DND-41 (cell line): Measurements from ENCODE around the gene TAS1R3.

Source experiments
- ATAC-seq: fragments of 200-7000 bp; cut with Tn5 transposase; 3 replicates; pipeline ENCODE4 v1.9.1; 2021; ENCODE audit warnings: low read depth; ENCODE audit not compliant: insufficient read depth
- DNase-seq: peaks from one replicate; pipeline ENCODE4 v3.0.0-alpha.2; 2020
- H2AFZ ChIP-seq: 2 replicates; pipeline ENCODE4 v1.6.0; 2012; ENCODE audit warnings: low read depth, low read length
- H3K27ac ChIP-seq: 2 replicates; pipeline ENCODE4 v1.5.1; 2012; ENCODE audit warnings: low read length, inconsistent platforms
- H3K27me3 ChIP-seq: fragments of 200-600 bp; sonication (generic); 2 replicates; pipeline ENCODE4 v1.6.0; 2012; ENCODE audit warnings: low read length, mild to moderate bottlenecking, inconsistent platforms; ENCODE audit not compliant: insufficient read depth, poor library complexity
- H3K36me3 ChIP-seq: 2 replicates; pipeline ENCODE4 v1.5.1; 2012; ENCODE audit warnings: low read length, inconsistent platforms; ENCODE audit not compliant: insufficient read depth
- H3K4me1 ChIP-seq: 2 replicates; pipeline ENCODE4 v1.5.1; 2012; ENCODE audit warnings: mild to moderate bottlenecking, low read length; ENCODE audit not compliant: insufficient read depth
- H3K4me2 ChIP-seq: 2 replicates; pipeline ENCODE4 v1.6.0; 2012; ENCODE audit warnings: mild to moderate bottlenecking, moderate library complexity, low read length, inconsistent platforms; ENCODE audit not compliant: insufficient read depth
- H3K4me3 ChIP-seq, 2 experiments: fragments of 200-600 bp in 1 of 2; shearing (Covaris generic) in 1 of 2; 2 replicates each; pipeline ENCODE4 v1.5.1; 2012 to 2016; ENCODE audit warnings: inconsistent platforms in 2 of 2, low read length in 2 of 2, mild to moderate bottlenecking in 2 of 2, low read depth in 1 of 2, moderate library complexity in 1 of 2
- H3K79me2 ChIP-seq: 2 replicates; pipeline ENCODE4 v1.6.0; 2012; ENCODE audit warnings: low read length, inconsistent platforms; ENCODE audit not compliant: insufficient read depth
- H3K9ac ChIP-seq: 2 replicates; pipeline ENCODE4 v1.6.0; 2012; ENCODE audit warnings: low read depth, mild to moderate bottlenecking, inconsistent platforms, low read length, moderate library complexity
- H3K9me3 ChIP-seq: 2 replicates; pipeline ENCODE4 v1.5.1; 2012; ENCODE audit warnings: low read length, moderate library complexity, mild to moderate bottlenecking, inconsistent platforms; ENCODE audit not compliant: insufficient read depth, severe bottlenecking
- H4K20me1 ChIP-seq: 2 replicates; pipeline ENCODE4 v1.6.0; 2012; ENCODE audit warnings: low read length; ENCODE audit not compliant: insufficient read depth
- CTCF ChIP-seq: IDR thresholded peaks from 2 replicates; pipeline ENCODE4 v1.5.1; 2012; ENCODE audit warnings: borderline replicate concordance, low read length, moderate library complexity, mild to moderate bottlenecking; ENCODE audit not compliant: poor library complexity, severe bottlenecking; ENCODE audit errors: extremely low read depth
- EZH2 ChIP-seq: IDR thresholded peaks from 3 replicates; pipeline ENCODE4 v1.6.1; 2012; ENCODE audit warnings: borderline replicate concordance, low read depth, mild to moderate bottlenecking, moderate library complexity, low read length, inconsistent platforms; ENCODE audit not compliant: severe bottlenecking

Gene TAS1R3

GRCh38 chr1:1284221-1285101 is 46.6 kb upstream of the TAS1R3 start:
- Histone ChIP-seq H2AFZ (no peak overlapping the region), H3K27ac (no peak overlapping the region), H3K9ac (no peak overlapping the region), H3K36me3 (no peaks in the 10 kb centered on the region), H3K4me1 (no peaks in the 10 kb centered on the region), H3K4me2 (no peak overlapping the region), H3K9me3 (no peaks in the 10 kb centered on the region), H3K79me2 (no peaks in the 10 kb centered on the region), H3K27me3 (no peaks in the 10 kb centered on the region), H3K4me3 (no peak overlapping the region), H4K20me1 (no peaks in the 10 kb centered on the region)
- no peak; the same call in 2 of the 3 replicates for ATAC-seq
- TF ChIP-seq EZH2 = no peak
- no peak for TF ChIP-seq CTCF
- DNase-seq = no peak

GRCh38 chr1:1285102-1285571 is 45.9 kb upstream of the TAS1R3 start:
- Histone ChIP-seq H3K4me3 (no peak overlapping the region), H3K36me3 (no peaks in the 10 kb centered on the region), H3K27ac (no peak overlapping the region), H4K20me1 (no peaks in the 10 kb centered on the region), H3K4me1 (no peaks in the 10 kb centered on the region), H3K9ac (no peak overlapping the region), H3K9me3 (no peaks in the 10 kb centered on the region), H3K79me2 (no peaks in the 10 kb centered on the region), H3K4me2 (no peak overlapping the region), H2AFZ (no peak overlapping the region), H3K27me3 (no peaks in the 10 kb centered on the region)
- DNase-seq = no peak
- no peak for ATAC-seq
- no peak for TF ChIP-seq CTCF

- Histone ChIP-seq H3K4me3 (no peak overlapping the region), H3K27ac (no peak overlapping the region), H4K20me1 (no peaks in the 10 kb centered on the region), H3K4me1 (no peaks in the 10 kb centered on the region), H3K27me3 (no peaks in the 10 kb centered on the region), H3K9ac (no peak overlapping the region), H3K36me3 (no peaks in the 10 kb centered on the region), H3K4me2 (no peak overlapping the region), H2AFZ (no peak overlapping the region), H3K79me2 (no peaks in the 10 kb centered on the region), H3K9me3 (no peaks in the 10 kb centered on the region)
- TF ChIP-seq EZH2 (no peak), CTCF (no peak)
- DNase-seq (no peak), ATAC-seq (no peak)
Measured at GRCh38 chr1:1285611-1286311, 45.3 kb upstream of the TAS1R3 start.
